GM23248 (cell line): ENCODE results near the gene QKI. TPM values are rescaled to one million over a fixed set of nuclear protein-coding genes. Genes with fewer than 3 reads are reported as not detected.

Source experiments
- DNase-seq: peaks from one replicate; pipeline ENCODE4 v3.0.0-alpha.2; 2015
- H2AFZ ChIP-seq: fragments of 200-600 bp; sonication (generic); 2 replicates; pipeline ENCODE4 v1.6.1; 2016; ENCODE audit warnings: antibody characterized with exemption
- H3F3A ChIP-seq: fragments of 200-600 bp; sonication (generic); 2 replicates; pipeline ENCODE4 v1.6.1; 2016; ENCODE audit warnings: mild to moderate bottlenecking, antibody characterized with exemption, mixed run types; ENCODE audit not compliant: insufficient read depth
- H3K27ac ChIP-seq: fragments of 200-600 bp; sonication (generic); 2 replicates; pipeline ENCODE4 v1.5.1; 2016; ENCODE audit warnings: mild to moderate bottlenecking
- H3K27me3 ChIP-seq: fragments of 200-600 bp; sonication (generic); replicated peaks from 2 replicates; pipeline ENCODE4 v1.6.1; 2016; ENCODE audit warnings: mild to moderate bottlenecking; ENCODE audit not compliant: insufficient read depth
- H3K36me3 ChIP-seq: fragments of 200-600 bp; sonication (generic); 2 replicates; pipeline ENCODE4 v1.6.1; 2016; ENCODE audit warnings: low read depth, mild to moderate bottlenecking
- H3K4me1 ChIP-seq: fragments of 200-600 bp; sonication (generic); 2 replicates; pipeline ENCODE4 v1.6.1; 2016; ENCODE audit warnings: mild to moderate bottlenecking; ENCODE audit not compliant: insufficient read depth
- H3K4me2 ChIP-seq: fragments of 200-600 bp; sonication (generic); one replicate; pipeline ENCODE4 v1.6.1; 2016; ENCODE audit warnings: mild to moderate bottlenecking; ENCODE audit not compliant: unreplicated experiment
- H3K4me3 ChIP-seq: fragments of 200-600 bp; sonication (generic); 2 replicates; pipeline ENCODE4 v1.5.1; 2016; ENCODE audit warnings: mild to moderate bottlenecking
- H3K79me2 ChIP-seq: fragments of 200-600 bp; sonication (generic); 2 replicates; pipeline ENCODE4 v1.6.1; 2016; ENCODE audit warnings: mild to moderate bottlenecking; ENCODE audit not compliant: insufficient read depth
- H3K9ac ChIP-seq: fragments of 200-600 bp; sonication (generic); 2 replicates; pipeline ENCODE4 v1.6.1; 2016; ENCODE audit warnings: mild to moderate bottlenecking
- H3K9me2 ChIP-seq: fragments of 200-600 bp; sonication (generic); 2 replicates; pipeline ENCODE4 v1.6.1; 2016; ENCODE audit warnings: mixed run types, mild to moderate bottlenecking, moderate library complexity; ENCODE audit not compliant: insufficient read depth
- H3K9me3 ChIP-seq: fragments of 200-600 bp; sonication (generic); one replicate; pipeline ENCODE4 v1.6.1; 2017; ENCODE audit warnings: low read depth
- H4K20me1 ChIP-seq: fragments of 200-600 bp; sonication (generic); 2 replicates; pipeline ENCODE4 v1.6.0; 2016; ENCODE audit not compliant: insufficient read depth
- EZH2 ChIP-seq: fragments of 200-600 bp; sonication (generic); IDR thresholded peaks from 2 replicates; pipeline ENCODE4 v1.6.1; 2018; ENCODE audit warnings: antibody characterized with exemption, mild to moderate bottlenecking; ENCODE audit not compliant: insufficient read depth, poor library complexity, severe bottlenecking
- EZH2phosphoT487 ChIP-seq: fragments of 200-600 bp; sonication (generic); IDR thresholded peaks from 2 replicates; pipeline ENCODE4 v1.6.1; 2018; ENCODE audit warnings: antibody characterized with exemption, moderate library complexity, mild to moderate bottlenecking, low read depth; ENCODE audit not compliant: insufficient read depth
- WGBS, 2 experiments: methylation state at CpG; one replicate each; pipeline ENCODE4 v1.1.6; 2015 to 2017; ENCODE audit warnings: low lambda C conversion rate in 2 of 2, low coverage in 1 of 2; ENCODE audit errors: missing lambda C conversion rate in 2 of 2; 5-methylcytosine and 5-hydroxymethylcytosine counted together
- in situ Hi-C: fragments of 300-500 bp; cut with MboI; formaldehyde crosslinking; loops from 2 replicates; pipeline ENCODE4 v1.15.0; 2020
- polyA plus RNA-seq: library from polyadenylated mRNA; unstranded; fragments of >200 nt; fragmentation: Nextera tagmentation; extraction: Ambion mirVana; gene quantifications from 2 replicates; pipeline ENCODE4 v1.2.1, GENCODE V29; 2016
- total RNA-seq: library from RNA; depleted of rRNA; stranded (reverse); fragments of >200 nt; shearing (Covaris generic); gene quantifications from 2 replicates; pipeline ENCODE4 v1.2.3, GENCODE V29; 2014

QKI gene
- total and polyA plus RNA-seq, 2 experiments from 2014 or later, result 13.6 to 145 TPM

GRCh38 chr6:163596174-163596573, 181.7 kb downstream of the QKI start:
- no peak overlapping the region for H3K4me3 ChIP-seq
- WGBS, 2 experiments, result 86 to 87% methylated on average over 2 of the region's 2 CpGs
- in situ Hi-C loops, result no loop called here
- H3K27me3 ChIP-seq, result no peaks in the 10 kb centered on the region
- no peak overlapping the region for H2AFZ ChIP-seq
- H3K36me3 ChIP-seq, result no peaks in the 10 kb centered on the region
- DNase-seq, result no peak
- H3K9me3 ChIP-seq, result no peaks in the 10 kb centered on the region
- no peaks in the 10 kb centered on the region for H3K9me2 ChIP-seq
- no peaks in the 10 kb centered on the region for H4K20me1 ChIP-seq
- H3K79me2 ChIP-seq, result no peaks in the 10 kb centered on the region
- H3F3A ChIP-seq, result no peaks in the 10 kb centered on the region
- no peak overlapping the region for H3K4me2 ChIP-seq
- H3K9ac ChIP-seq, result no peak overlapping the region
- no peaks in the 10 kb centered on the region for H3K4me1 ChIP-seq
- no peak for TF ChIP-seq EZH2
- no peak for TF ChIP-seq EZH2phosphoT487
- H3K27ac ChIP-seq, result no peak overlapping the region

- TF ChIP-seq EZH2, result no peak
- TF ChIP-seq EZH2phosphoT487, result no peak
- Histone ChIP-seq H3K27me3 (no peaks in the 10 kb centered on the region), H3K4me2 (no peak overlapping the region), H3K36me3 (no peaks in the 10 kb centered on the region), H3K9me3 (no peaks in the 10 kb centered on the region), H3K4me1 (no peaks in the 10 kb centered on the region), H3K79me2 (no peaks in the 10 kb centered on the region), H3F3A (no peaks in the 10 kb centered on the region), H3K4me3 (no peak overlapping the region), H3K9me2 (no peaks in the 10 kb centered on the region), H3K9ac (no peak overlapping the region), H4K20me1 (no peaks in the 10 kb centered on the region), H3K27ac (no peak overlapping the region), H2AFZ (no peak overlapping the region)
- in situ Hi-C loops, result no loop called here
- no peak for DNase-seq
These were observed 184.6 kb downstream of the QKI start for GRCh38 chr6:163599136-163599535.

DNA sequence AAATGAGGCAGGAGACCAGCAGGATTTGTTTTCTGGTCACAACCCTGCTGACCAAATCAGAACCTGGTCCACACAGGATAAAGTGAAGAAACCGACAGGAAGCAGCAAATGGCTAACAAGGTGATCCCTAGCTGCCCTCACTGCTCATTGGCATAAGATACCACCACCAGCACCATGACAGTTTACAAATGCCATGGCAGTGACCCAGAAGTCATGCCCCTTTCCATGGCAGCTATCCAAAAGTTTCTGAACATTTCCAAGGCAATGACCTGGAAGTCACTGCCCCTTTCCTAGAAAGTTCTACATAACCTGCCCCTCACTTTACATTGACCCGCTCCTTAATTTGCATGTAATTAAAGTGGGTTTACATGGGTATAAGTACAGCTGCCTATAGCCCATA, 185.2 kb downstream of the QKI start:
- H3K9me2 ChIP-seq, result no peaks in the 10 kb centered on the region
- no peak overlapping the region for H3K9ac ChIP-seq
- H3K79me2 ChIP-seq, result no peaks in the 10 kb centered on the region
- H3K27me3 ChIP-seq, result no peaks in the 10 kb centered on the region
- H4K20me1 ChIP-seq, result no peaks in the 10 kb centered on the region
- in situ Hi-C loops, result no loop called here
- H3F3A ChIP-seq, result no peaks in the 10 kb centered on the region
- WGBS, 2 experiments, result 76 to 79% methylated on average over 2 of the region's 2 CpGs
- H3K36me3 ChIP-seq, result no peaks in the 10 kb centered on the region
- H3K4me3 ChIP-seq, result no peak overlapping the region
- no peak overlapping the region for H3K27ac ChIP-seq
- H2AFZ ChIP-seq, result no peak overlapping the region
- TF ChIP-seq EZH2, result no peak
- H3K4me2 ChIP-seq, result no peak overlapping the region
- DNase-seq, result no peak
- H3K9me3 ChIP-seq, result no peaks in the 10 kb centered on the region
- no peaks in the 10 kb centered on the region for H3K4me1 ChIP-seq

GRCh38 chr6:163600331-163600730, 185.8 kb downstream of the QKI start:
- Histone ChIP-seq H3K9me3 (no peaks in the 10 kb centered on the region), H3K27me3 (no peaks in the 10 kb centered on the region), H3K4me1 (no peaks in the 10 kb centered on the region), H4K20me1 (no peaks in the 10 kb centered on the region), H3K79me2 (no peaks in the 10 kb centered on the region), H3K9me2 (no peaks in the 10 kb centered on the region), H3K9ac (no peak overlapping the region), H2AFZ (no peak overlapping the region), H3K4me2 (no peak overlapping the region), H3K36me3 (no peaks in the 10 kb centered on the region), H3K27ac (no peak overlapping the region), H3F3A (no peaks in the 10 kb centered on the region), H3K4me3 (no peak overlapping the region)
- 69 to 86% methylated on average over 5 of the region's 5 CpGs for WGBS, 2 experiments
- in situ Hi-C loops, result no loop called here
- no peak for TF ChIP-seq EZH2
- no peak for TF ChIP-seq EZH2phosphoT487
- DNase-seq, result no peak

GRCh38 chr6:163600781-163601180, 186.3 kb downstream of the QKI start:
- in situ Hi-C loops, result no loop called here
- Histone ChIP-seq H3K27ac (no peak overlapping the region), H3K4me3 (no peak overlapping the region), H3K79me2 (no peaks in the 10 kb centered on the region), H3K4me1 (no peaks in the 10 kb centered on the region), H3K27me3 (no peaks in the 10 kb centered on the region), H3K9me3 (no peaks in the 10 kb centered on the region), H3F3A (no peaks in the 10 kb centered on the region), H4K20me1 (no peaks in the 10 kb centered on the region), H3K9ac (no peak overlapping the region), H2AFZ (no peak overlapping the region), H3K4me2 (no peak overlapping the region), H3K36me3 (no peaks in the 10 kb centered on the region), H3K9me2 (no peaks in the 10 kb centered on the region)
- WGBS, 2 experiments, result 70 to 77% methylated on average over 9 of the region's 9 CpGs
- TF ChIP-seq EZH2phosphoT487, result no peak
- DNase-seq, result no peak
